Heart right ventricle (tissue), 16 donors: ENCODE data around the gene HOXC10. TPM values are rescaled to one million over a fixed set of nuclear protein-coding genes. Genes with fewer than 3 reads are reported as not detected.

Source experiments
- ATAC-seq, 8 donors: fragments of 200-7000 bp; cut with Tn5 transposase; one replicate each; pipeline ENCODE4 v1.9.1; 2020; ENCODE audit warnings: mild to moderate bottlenecking in 8 of 8, moderate library complexity in 8 of 8, moderate number of reproducible peaks in 1 of 8
- DNase-seq, 2 donors: peaks; one replicate each; pipeline ENCODE4 v3.0.0-alpha.2; 2020
- H3K27ac ChIP-seq, 10 donors: fragments of 200-600 bp; sonication (generic) in 2 of 10; one replicate each; pipeline versions ENCODE4 v1.5.0 to v1.8.0; 2020 to 2022; ENCODE audit warnings: mild to moderate bottlenecking in 3 of 10
- H3K27me3 ChIP-seq, 7 donors: fragments of 200-600 bp; one replicate each; pipeline ENCODE4 v1.8.0; 2021 to 2022; ENCODE audit warnings: mild to moderate bottlenecking in 2 of 7
- H3K36me3 ChIP-seq, 9 donors: fragments of 200-600 bp; sonication (generic) in 1 of 9; one replicate each; pipeline versions ENCODE4 v1.5.0 to v1.8.0; 2020 to 2022; ENCODE audit warnings: mild to moderate bottlenecking in 2 of 9
- H3K4me1 ChIP-seq, 9 donors: fragments of 200-600 bp; sonication (generic) in 1 of 9; one replicate each; pipeline versions ENCODE4 v1.5.0 to v1.8.0; 2020 to 2022; ENCODE audit warnings: mild to moderate bottlenecking in 4 of 9
- H3K4me3 ChIP-seq, 10 donors: fragments of 200-600 bp; sonication (generic) in 2 of 10; one replicate each; pipeline versions ENCODE4 v1.5.0 to v1.8.0; 2020 to 2022; ENCODE audit warnings: mild to moderate bottlenecking in 7 of 10, moderate library complexity in 2 of 10
- H3K9me3 ChIP-seq, 11 donors: fragments of 200-600 bp in 10 of 11; sonication (generic) in 2 of 11; one replicate each; pipeline versions ENCODE4 v1.5.0 to v1.8.0; 2013 to 2022; ENCODE audit warnings: mild to moderate bottlenecking in 2 of 11, control low read depth in 1 of 11, moderate library complexity in 1 of 11
- WGBS, 2 donors: extraction: QIAGEN DNeasy Blood & Tissue Kit; methylation state at CpG; one replicate each; pipeline ENCODE4 v1.1.7; 2013; ENCODE audit warnings: inconsistent platforms in 1 of 2; 5-methylcytosine and 5-hydroxymethylcytosine counted together
- intact Hi-C, 10 donors: fragments of 100-400 bp; cut with DNase I; formaldehyde crosslinking; loops; one replicate each; pipeline versions ENCODE4 v1.11.1 to v1.14.2; 2022
- polyA plus RNA-seq, 2 donors: library from polyadenylated mRNA; stranded (reverse); fragments of 200-250 nt; gene quantifications; one replicate each; pipeline ENCODE4 v1.2.3, GENCODE V29; 2013
- total RNA-seq, 10 donors: library from RNA; stranded (reverse); fragmentation: NEBNext Ultra II Directional in 3 of 10; extraction: Animal tissue kit (Norgen Biotek cat#: 25700) in 3 of 10; gene quantifications; one replicate each; pipeline versions ENCODE4 v1.2.1 to v1.2.4, GENCODE V29; 2021 to 2023
- TF ChIP-seq, protein P1 (sequence below), 9 donors: fragments of 200-600 bp; sonication (generic) in 2 of 9; IDR thresholded peaks; one replicate each; pipeline versions ENCODE4 v1.5.0 to v1.8.0; 2021 to 2022; ENCODE audit warnings: antibody characterized with exemption in 9 of 9, mild to moderate bottlenecking in 5 of 9, moderate library complexity in 1 of 9
- donor health status: Arrhythmogenic right ventricular cardiomyopathy.
- donor health status: ischemic (EF 13 %, LVEDD 7.1; RV severe dilation, severe dysfunction).
- donor health status: healthy with polysubstance abuse.
- donor health status: DM: no; HTN: yes; CAD: no.
- donor health status: DM: no; HTN: no; CAD: no.
- donor health status: ischemic (EF 25% LVEDD 6.9; RV normal size, moderate dysfunction).
- donor health status: ischemic (EF 25% LVEDD 5.7; RV mildly dilated, moderate dysfunction).
- donor health status: healthy.
- donor health status: DM: yes; HTN: yes; CAD: no.
- donor health status: Ischemic cardiomyopathy.
- donor health status: ischemic (EF 35%, LVEDD 5.7; RV mildly dilated, moderate dysfunction).
- donor health status: nonischemic (EF 11% LVEDD 7.7; RV severe dilation, severe dysfunction).
- donor health status: DM: yes; HTN: yes; CAD: no.
- donor health status: PGD.
- donor health status: ischemic (EF 29% LVEDD 5.4; RV normal size, mild dysfunction).
- donor health status: nonischemic (EF 23%, LVEDD 6.1; RV moderate dilation, normal function).

HOXC10 gene
- total and polyA plus RNA-seq, 12 donors: not detected

DNA sequence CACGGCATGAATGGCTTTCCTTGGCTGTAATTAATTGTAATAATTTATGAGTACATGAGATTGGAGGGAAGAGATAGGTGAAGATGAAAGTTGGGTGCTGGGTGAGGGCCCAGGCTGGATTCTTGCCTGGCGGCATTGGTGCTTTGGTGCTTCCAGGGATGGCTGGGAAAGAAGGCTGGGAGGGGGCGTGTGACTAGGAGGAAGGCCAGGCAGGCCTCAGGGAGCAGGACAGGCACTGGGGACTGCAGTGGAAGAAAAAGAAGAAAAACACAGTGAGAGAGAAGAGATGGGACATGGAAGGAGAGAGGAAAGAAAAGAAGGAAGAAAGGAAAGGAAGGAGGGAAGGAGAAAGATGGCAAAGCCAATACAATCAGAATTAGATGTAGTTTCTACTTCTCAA, 18.7 kb downstream of the HOXC10 start:
- Histone ChIP-seq H3K4me3 (no peak overlapping the region), H3K9me3 (no peaks in the 10 kb centered on the region), H3K27ac (no peak overlapping the region), H3K4me1 (peaks cover 5 to 29% (median 22%) of the 10 kb centered on the region in 9 donors), H3K27me3 (peaks cover 34 to 100% (median 99%) of the 10 kb centered on the region in 7 donors), H3K36me3 (peaks cover 0 to 5% (median 0%) of the 10 kb centered on the region in 9 donors)
- 27 to 29% methylated on average over 3 of the region's 3 CpGs for WGBS, 2 donors
- TF ChIP-seq, protein P1, sequence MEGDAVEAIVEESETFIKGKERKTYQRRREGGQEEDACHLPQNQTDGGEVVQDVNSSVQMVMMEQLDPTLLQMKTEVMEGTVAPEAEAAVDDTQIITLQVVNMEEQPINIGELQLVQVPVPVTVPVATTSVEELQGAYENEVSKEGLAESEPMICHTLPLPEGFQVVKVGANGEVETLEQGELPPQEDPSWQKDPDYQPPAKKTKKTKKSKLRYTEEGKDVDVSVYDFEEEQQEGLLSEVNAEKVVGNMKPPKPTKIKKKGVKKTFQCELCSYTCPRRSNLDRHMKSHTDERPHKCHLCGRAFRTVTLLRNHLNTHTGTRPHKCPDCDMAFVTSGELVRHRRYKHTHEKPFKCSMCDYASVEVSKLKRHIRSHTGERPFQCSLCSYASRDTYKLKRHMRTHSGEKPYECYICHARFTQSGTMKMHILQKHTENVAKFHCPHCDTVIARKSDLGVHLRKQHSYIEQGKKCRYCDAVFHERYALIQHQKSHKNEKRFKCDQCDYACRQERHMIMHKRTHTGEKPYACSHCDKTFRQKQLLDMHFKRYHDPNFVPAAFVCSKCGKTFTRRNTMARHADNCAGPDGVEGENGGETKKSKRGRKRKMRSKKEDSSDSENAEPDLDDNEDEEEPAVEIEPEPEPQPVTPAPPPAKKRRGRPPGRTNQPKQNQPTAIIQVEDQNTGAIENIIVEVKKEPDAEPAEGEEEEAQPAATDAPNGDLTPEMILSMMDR (IDR thresholded peaks at IDR 0.05): no peak
- ATAC-seq: no peak
- DNase-seq: no peak
- intact Hi-C loops: loop anchor here in 2 of 10 donors (2.0 to 10.0 kb wide), 2 partner anchors 203 to 371 kb away; no protein-coding TSS in a partner anchor

DNA sequence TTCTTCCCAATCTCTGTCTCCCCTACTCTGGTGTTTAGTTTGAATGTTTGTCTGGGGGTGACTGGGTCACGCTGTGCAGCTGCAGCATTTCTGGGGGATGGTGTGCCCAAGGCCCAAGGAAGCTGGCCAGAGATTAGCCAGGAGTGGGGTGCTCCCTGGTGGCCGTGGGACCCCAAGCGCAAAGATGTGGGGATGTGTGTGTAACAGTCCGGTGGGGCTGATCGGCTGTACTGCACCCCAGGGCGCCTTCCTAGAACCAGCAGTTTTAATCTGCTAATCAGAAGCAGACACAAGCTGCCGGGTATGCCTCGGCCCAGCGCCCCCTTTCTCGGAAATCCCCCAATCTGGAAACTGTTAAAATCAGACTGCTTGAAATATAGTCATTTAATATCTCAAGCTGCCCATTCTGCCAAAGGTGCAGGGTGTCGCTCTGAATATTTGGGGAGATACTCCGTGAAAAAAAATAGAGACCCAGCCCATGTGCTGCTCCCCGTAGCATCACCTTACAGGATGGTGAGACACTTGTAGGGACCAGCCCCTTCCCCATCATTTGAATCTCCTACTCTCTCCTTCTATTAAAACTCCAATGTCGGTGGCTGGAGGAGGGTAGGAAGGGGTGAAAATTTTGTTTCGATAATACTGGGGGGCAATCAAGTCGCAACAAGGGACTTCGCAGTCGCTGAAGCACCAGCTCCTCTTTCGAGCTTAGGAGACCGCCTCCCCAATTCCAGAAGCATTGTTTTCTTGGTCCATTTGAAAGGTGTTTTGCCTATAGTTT, 19.3 kb downstream of the HOXC10 start:
- ATAC-seq: no peak
- TF ChIP-seq, protein P1 (IDR thresholded peaks at IDR 0.05): no peak
- intact Hi-C loops: loop anchor here in 2 of 10 donors (2.0 to 10.0 kb wide), 2 partner anchors 203 to 371 kb away; no protein-coding TSS in a partner anchor
- no peaks in the 10 kb centered on the region for H3K9me3 ChIP-seq
- WGBS, 2 donors: 17 to 26% methylated on average over 20 of the region's 20 CpGs
- H3K4me3 ChIP-seq: no peak overlapping the region
- H3K36me3 ChIP-seq: peaks cover 0 to 5% (median 0%) of the 10 kb centered on the region in 9 donors
- no peak for DNase-seq
- no peak overlapping the region for H3K27ac ChIP-seq
- H3K27me3 ChIP-seq: peaks cover 37 to 98% (median 97%) of the 10 kb centered on the region in 7 donors
- H3K4me1 ChIP-seq: peaks cover 8 to 31% (median 25%) of the 10 kb centered on the region in 9 donors

DNA sequence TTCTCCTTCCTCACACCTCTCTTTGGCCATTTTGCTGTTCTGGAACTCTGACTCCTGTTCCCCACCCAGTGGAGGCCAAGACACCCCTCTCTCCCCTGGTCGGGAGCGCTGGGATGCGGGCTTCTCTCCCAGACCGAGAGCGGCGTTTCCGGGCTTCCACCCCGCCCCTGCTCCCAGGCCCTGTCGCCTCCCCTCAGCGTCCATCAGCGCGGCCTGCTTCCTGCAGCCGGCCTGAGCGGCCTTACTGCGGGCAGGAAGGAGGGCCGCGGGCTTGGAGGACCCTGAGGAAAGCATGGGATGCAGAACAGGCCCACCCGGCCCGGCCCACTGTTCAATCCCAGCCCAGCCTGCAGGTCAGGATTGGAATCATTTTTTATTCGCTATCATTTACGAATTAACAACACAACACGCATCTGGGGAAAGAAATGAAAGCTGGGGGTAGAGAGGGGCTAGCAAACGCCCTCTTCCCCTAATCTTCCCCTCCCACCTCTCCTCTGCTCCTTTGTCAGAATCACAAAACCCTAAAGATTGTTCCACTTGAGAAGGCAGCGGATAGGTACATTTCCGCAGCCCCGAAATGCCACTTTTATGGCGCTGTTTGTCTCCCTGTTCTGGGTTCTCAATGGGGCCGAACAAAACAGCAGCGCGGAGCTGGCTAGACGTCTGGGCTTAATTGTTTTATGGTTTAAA, 20.0 kb downstream of the HOXC10 start:
- H3K27me3 ChIP-seq: peaks cover 44 to 98% (median 97%) of the 10 kb centered on the region in 7 donors

DNA sequence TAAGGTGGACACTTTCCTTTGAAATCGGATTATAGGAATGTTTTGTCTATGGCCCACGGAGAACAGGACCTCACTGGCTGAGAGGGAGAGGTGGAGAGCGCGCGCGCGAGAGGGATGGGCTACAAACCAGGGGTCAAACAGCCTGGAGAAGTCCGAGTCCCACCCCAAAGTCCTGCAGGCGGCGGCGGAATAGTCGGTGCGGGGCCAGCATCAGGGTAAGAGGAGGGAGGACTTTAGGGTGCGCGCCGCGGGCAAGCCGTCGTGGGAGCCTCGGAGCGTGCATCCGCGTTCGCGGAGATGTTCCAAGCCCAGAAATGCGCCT, 20.5 kb downstream of the HOXC10 start:
- DNase-seq (no peak), ATAC-seq (no peak)
- Histone ChIP-seq H3K27me3 (peaks cover 44 to 98% (median 97%) of the 10 kb centered on the region in 7 donors), H3K9me3 (no peaks in the 10 kb centered on the region), H3K4me1 (peaks cover 6 to 23% (median 18%) of the 10 kb centered on the region in 9 donors), H3K27ac (no peak overlapping the region), H3K36me3 (peaks cover 0 to under 1% (median 0%) of the 10 kb centered on the region in 9 donors), H3K4me3 (no peak overlapping the region)
- intact Hi-C loops: loop anchor here in 5 of 10 donors (2.0 to 10.0 kb wide), 4 partner anchors 197 to 369 kb away; no protein-coding TSS in a partner anchor
- TF ChIP-seq, protein P1 (IDR thresholded peaks at IDR 0.05): no peak
- 5 to 7% methylated on average over 26 of the region's 26 CpGs for WGBS, 2 donors

More for the DNA sequence above, 20.0 kb downstream of the HOXC10 start:
- no peaks in the 10 kb centered on the region for H3K9me3 ChIP-seq
- H3K4me3 ChIP-seq: no peak overlapping the region
- DNase-seq: no peak
- ATAC-seq: no peak
- peaks cover 9 to 28% (median 24%) of the 10 kb centered on the region in 9 donors for H3K4me1 ChIP-seq
- intact Hi-C loops: loop anchor here in 5 of 10 donors (2.0 to 10.0 kb wide), 4 partner anchors 197 to 370 kb away; no protein-coding TSS in a partner anchor
- no peak overlapping the region for H3K27ac ChIP-seq
- WGBS, 2 donors: 11 to 16% methylated on average over 31 of the region's 31 CpGs
- TF ChIP-seq, protein P1 (IDR thresholded peaks at IDR 0.05): no peak
- peaks cover 0 to 5% (median 0%) of the 10 kb centered on the region in 9 donors for H3K36me3 ChIP-seq
